ENCODE results near the gene NOC2L. TPM values are rescaled to one million over a fixed set of nuclear protein-coding genes. Genes with fewer than 3 reads are reported as not detected.

Gene NOC2L
- total and polyA plus RNA-seq, 12 donors = 38.3 to 64.8 (median 43.5) TPM

GRCh38 chr1:918843-919242 is 40.2 kb downstream of the NOC2L start:
- intact Hi-C loops (cut with DNase I) = no loop called here
- ATAC-seq (no peak), DNase-seq (no peak)
- H3K27me3 ChIP-seq = peaks cover 9 to 92% (median 88%) of the 10 kb centered on the region in 7 donors
- WGBS, 2 donors = 60 to 63% methylated on average over 6 of the region's 6 CpGs
- no peak overlapping the region for H3K4me3 ChIP-seq
- peaks cover 15 to 34% (median 22%) of the 10 kb centered on the region in 9 donors for H3K4me1 ChIP-seq
- H3K27ac ChIP-seq = no peak overlapping the region
- no peak for TF ChIP-seq CTCF (IDR thresholded peaks at IDR 0.05)
- H3K36me3 ChIP-seq = peaks cover 0 to 7% (median 0%) of the 10 kb centered on the region in 9 donors
- H3K9me3 ChIP-seq = no peaks in the 10 kb centered on the region

- DNase-seq (peak in 1 of 2 donors; percentile 3), ATAC-seq (no peak)
- intact Hi-C loops (cut with DNase I) = no loop called here
- WGBS, 2 donors = 69 to 84% methylated on average over 15 of the region's 15 CpGs
- H3K9me3 ChIP-seq = no peaks in the 10 kb centered on the region
- no peak for TF ChIP-seq CTCF (IDR thresholded peaks at IDR 0.05)
- H3K36me3 ChIP-seq = peaks cover 0 to 7% (median 0%) of the 10 kb centered on the region in 9 donors
- no peak overlapping the region for H3K4me3 ChIP-seq
- no peak overlapping the region for H3K27ac ChIP-seq
- peaks cover 13 to 32% (median 20%) of the 10 kb centered on the region in 9 donors for H3K4me1 ChIP-seq
- peaks cover 9 to 92% (median 91%) of the 10 kb centered on the region in 7 donors for H3K27me3 ChIP-seq
Measured at GRCh38 chr1:918353-918752, 40.7 kb downstream of the NOC2L start.

- Histone ChIP-seq H3K27me3 (peaks cover 9 to 91% (median 87%) of the 10 kb centered on the region in 7 donors), H3K4me3 (no peak overlapping the region), H3K4me1 (peaks cover 7 to 24% (median 14%) of the 10 kb centered on the region in 9 donors), H3K36me3 (peaks cover 0 to 7% (median 0%) of the 10 kb centered on the region in 9 donors), H3K27ac (no peak overlapping the region), H3K9me3 (no peaks in the 10 kb centered on the region)
- intact Hi-C loops (cut with DNase I) = no loop called here
- no peak for TF ChIP-seq CTCF (IDR thresholded peaks at IDR 0.05)
- peak in 1 of 2 donors; percentile 3 for DNase-seq
- ATAC-seq = no peak
- 57 to 67% methylated on average over 22 of the region's 22 CpGs for WGBS, 2 donors
Measured at GRCh38 chr1:917466-918091, 41.5 kb downstream of the NOC2L start.

- WGBS, 2 donors = 47 to 62% methylated on average over 7 of the region's 7 CpGs
- H3K4me1 ChIP-seq = peaks cover 7 to 23% (median 14%) of the 10 kb centered on the region in 9 donors
- H3K27me3 ChIP-seq = peaks cover 9 to 92% (median 87%) of the 10 kb centered on the region in 7 donors
- TF ChIP-seq CTCF (IDR thresholded peaks at IDR 0.05) = no peak
- no peak for ATAC-seq
- no peaks in the 10 kb centered on the region for H3K9me3 ChIP-seq
- intact Hi-C loops (cut with DNase I) = no loop called here
- no peak overlapping the region for H3K4me3 ChIP-seq
- DNase-seq = no peak
- no peak overlapping the region for H3K27ac ChIP-seq
- H3K36me3 ChIP-seq = peaks cover 0 to 7% (median 0%) of the 10 kb centered on the region in 9 donors
Measured at GRCh38 chr1:917076-917459, 42.0 kb downstream of the NOC2L start.
